Loucy (cell line): Measurements from ENCODE around the gene PEF1.
A peak's percentile ranks its signal among the peaks of the same experiment; 100 is the strongest.

Source experiments
- H2AFZ ChIP-seq: fragments of 200-600 bp; sonication (generic); 2 replicates; pipeline ENCODE4 v1.6.0; 2016; ENCODE audit warnings: antibody characterized with exemption, mild to moderate bottlenecking, low read length, moderate library complexity
- H3F3A ChIP-seq: fragments of 200-600 bp; 2 replicates; pipeline ENCODE4 v1.6.0; 2016; ENCODE audit warnings: antibody characterized with exemption, low read depth, mild to moderate bottlenecking
- H3K27me3 ChIP-seq: fragments of 200-600 bp; sonication (generic); 2 replicates; pipeline ENCODE4 v1.6.1; 2014; ENCODE audit warnings: low read length, mild to moderate bottlenecking; ENCODE audit not compliant: insufficient read depth, poor library complexity, severe bottlenecking
- H3K36me3 ChIP-seq: fragments of 200-600 bp; sonication (generic); 2 replicates; pipeline ENCODE4 v1.6.1; 2016; ENCODE audit warnings: low read length; ENCODE audit not compliant: insufficient read depth
- H3K4me1 ChIP-seq: fragments of 200-600 bp; sonication (generic); 2 replicates; pipeline ENCODE4 v1.5.1; 2014; ENCODE audit warnings: low read length, mild to moderate bottlenecking; ENCODE audit not compliant: insufficient read depth, poor library complexity, severe bottlenecking
- H3K4me2 ChIP-seq: fragments of 200-600 bp; sonication (generic); 2 replicates; pipeline ENCODE4 v1.6.0; 2014; ENCODE audit warnings: antibody characterized with exemption, low read length, low read depth, mild to moderate bottlenecking; ENCODE audit not compliant: poor library complexity, severe bottlenecking
- H3K4me3 ChIP-seq: fragments of 200-600 bp; sonication (generic); 2 replicates; pipeline ENCODE4 v1.5.1; 2014; ENCODE audit warnings: low read length, mild to moderate bottlenecking, mixed read lengths; ENCODE audit not compliant: poor library complexity, severe bottlenecking
- H3K79me2 ChIP-seq: fragments of 200-600 bp; sonication (generic); 2 replicates; pipeline ENCODE4 v1.6.1; 2014; ENCODE audit warnings: low read length; ENCODE audit not compliant: insufficient read depth
- H3K9ac ChIP-seq: fragments of 200-600 bp; sonication (generic); 2 replicates; pipeline ENCODE4 v1.6.0; 2014; ENCODE audit warnings: mild to moderate bottlenecking, low read depth, low read length, moderate library complexity; ENCODE audit not compliant: poor library complexity, severe bottlenecking
- H3K9me2 ChIP-seq: fragments of 200-600 bp; sonication (generic); replicated peaks from 2 replicates; pipeline ENCODE4 v1.6.1; 2016; ENCODE audit warnings: low read depth, low read length, mixed read lengths
- H3K9me3 ChIP-seq: fragments of 200-600 bp; sonication (generic); 2 replicates; pipeline ENCODE4 v1.6.1; 2014; ENCODE audit warnings: mild to moderate bottlenecking, antibody characterized with exemption, low read length, low read depth; ENCODE audit not compliant: insufficient read depth
- H4K20me1 ChIP-seq: fragments of 200-600 bp; sonication (generic); 2 replicates; pipeline ENCODE4 v1.6.0; 2014; ENCODE audit warnings: antibody characterized with exemption, low read length, mild to moderate bottlenecking; ENCODE audit not compliant: insufficient read depth, poor library complexity, severe bottlenecking
- EZH2phosphoT487 ChIP-seq: fragments of 200-600 bp; IDR thresholded peaks from 2 replicates; pipeline ENCODE4 v1.6.1; 2018; ENCODE audit warnings: antibody characterized with exemption, mild to moderate bottlenecking, moderate library complexity, borderline replicate concordance
- TF ChIP-seq, protein P1 (sequence below): fragments of 200-600 bp; sonication (generic); conservative IDR thresholded peaks from 2 replicates; pipeline ENCODE4 v1.5.1; 2014; ENCODE audit warnings: mild to moderate bottlenecking, antibody characterized with exemption, low read length

Gene PEF1

DNA sequence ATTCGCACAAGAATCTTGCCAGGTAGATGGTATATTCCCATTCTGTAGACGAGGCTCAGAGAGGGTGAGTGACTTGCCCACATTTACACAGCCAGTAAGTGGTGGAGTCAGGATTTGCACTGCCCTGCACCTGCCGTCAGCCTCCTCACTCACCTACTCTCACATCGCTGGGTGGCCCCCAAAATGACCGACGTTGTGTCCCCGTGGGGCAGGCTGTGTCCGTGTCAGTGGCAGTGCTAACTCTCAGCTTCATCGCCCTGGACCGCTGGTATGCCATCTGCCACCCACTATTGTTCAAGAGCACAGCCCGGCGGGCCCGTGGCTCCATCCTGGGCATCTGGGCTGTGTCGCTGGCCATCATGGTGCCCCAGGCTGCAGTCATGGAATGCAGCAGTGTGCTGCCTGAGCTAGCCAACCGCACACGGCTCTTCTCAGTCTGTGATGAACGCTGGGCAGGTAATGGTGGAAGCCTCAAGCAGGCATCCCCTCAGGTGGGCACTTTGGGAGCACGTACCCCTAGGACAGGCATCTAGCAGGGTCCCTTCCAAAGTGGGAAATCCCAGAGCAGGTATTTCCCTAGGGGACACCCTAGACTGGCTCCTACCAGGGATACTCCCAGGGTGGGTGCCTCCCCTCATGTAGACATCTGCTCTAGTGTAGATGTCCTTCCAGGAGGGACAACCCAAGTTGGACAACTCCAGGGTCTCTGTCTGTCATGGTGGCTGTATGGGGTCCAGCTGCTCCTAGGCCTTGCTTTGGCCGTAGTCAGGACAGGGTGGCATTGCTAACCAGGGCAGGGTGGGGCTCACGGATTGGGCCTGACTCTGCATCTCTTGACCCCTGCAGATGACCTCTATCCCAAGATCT lies 23.8 kb downstream of the PEF1 start:
- Histone ChIP-seq H3K27me3 (no peaks in the 10 kb centered on the region), H3K9ac (no peak overlapping the region), H3K4me1 (no peaks in the 10 kb centered on the region), H2AFZ (no peak overlapping the region), H3K9me3 (no peaks in the 10 kb centered on the region), H4K20me1 (no peaks in the 10 kb centered on the region), H3F3A (no peaks in the 10 kb centered on the region), H3K4me2 (no peak overlapping the region), H3K36me3 (0 out of 2 replicates have a peak, but pooled peaks cover 5% of the 10 kb centered on the region), H3K79me2 (no peaks in the 10 kb centered on the region), H3K4me3 (no peak overlapping the region), H3K9me2 (no peaks in the 10 kb centered on the region)
- TF ChIP-seq, protein P1, sequence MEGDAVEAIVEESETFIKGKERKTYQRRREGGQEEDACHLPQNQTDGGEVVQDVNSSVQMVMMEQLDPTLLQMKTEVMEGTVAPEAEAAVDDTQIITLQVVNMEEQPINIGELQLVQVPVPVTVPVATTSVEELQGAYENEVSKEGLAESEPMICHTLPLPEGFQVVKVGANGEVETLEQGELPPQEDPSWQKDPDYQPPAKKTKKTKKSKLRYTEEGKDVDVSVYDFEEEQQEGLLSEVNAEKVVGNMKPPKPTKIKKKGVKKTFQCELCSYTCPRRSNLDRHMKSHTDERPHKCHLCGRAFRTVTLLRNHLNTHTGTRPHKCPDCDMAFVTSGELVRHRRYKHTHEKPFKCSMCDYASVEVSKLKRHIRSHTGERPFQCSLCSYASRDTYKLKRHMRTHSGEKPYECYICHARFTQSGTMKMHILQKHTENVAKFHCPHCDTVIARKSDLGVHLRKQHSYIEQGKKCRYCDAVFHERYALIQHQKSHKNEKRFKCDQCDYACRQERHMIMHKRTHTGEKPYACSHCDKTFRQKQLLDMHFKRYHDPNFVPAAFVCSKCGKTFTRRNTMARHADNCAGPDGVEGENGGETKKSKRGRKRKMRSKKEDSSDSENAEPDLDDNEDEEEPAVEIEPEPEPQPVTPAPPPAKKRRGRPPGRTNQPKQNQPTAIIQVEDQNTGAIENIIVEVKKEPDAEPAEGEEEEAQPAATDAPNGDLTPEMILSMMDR, result no peak
- TF ChIP-seq EZH2phosphoT487, result no peak

DNA sequence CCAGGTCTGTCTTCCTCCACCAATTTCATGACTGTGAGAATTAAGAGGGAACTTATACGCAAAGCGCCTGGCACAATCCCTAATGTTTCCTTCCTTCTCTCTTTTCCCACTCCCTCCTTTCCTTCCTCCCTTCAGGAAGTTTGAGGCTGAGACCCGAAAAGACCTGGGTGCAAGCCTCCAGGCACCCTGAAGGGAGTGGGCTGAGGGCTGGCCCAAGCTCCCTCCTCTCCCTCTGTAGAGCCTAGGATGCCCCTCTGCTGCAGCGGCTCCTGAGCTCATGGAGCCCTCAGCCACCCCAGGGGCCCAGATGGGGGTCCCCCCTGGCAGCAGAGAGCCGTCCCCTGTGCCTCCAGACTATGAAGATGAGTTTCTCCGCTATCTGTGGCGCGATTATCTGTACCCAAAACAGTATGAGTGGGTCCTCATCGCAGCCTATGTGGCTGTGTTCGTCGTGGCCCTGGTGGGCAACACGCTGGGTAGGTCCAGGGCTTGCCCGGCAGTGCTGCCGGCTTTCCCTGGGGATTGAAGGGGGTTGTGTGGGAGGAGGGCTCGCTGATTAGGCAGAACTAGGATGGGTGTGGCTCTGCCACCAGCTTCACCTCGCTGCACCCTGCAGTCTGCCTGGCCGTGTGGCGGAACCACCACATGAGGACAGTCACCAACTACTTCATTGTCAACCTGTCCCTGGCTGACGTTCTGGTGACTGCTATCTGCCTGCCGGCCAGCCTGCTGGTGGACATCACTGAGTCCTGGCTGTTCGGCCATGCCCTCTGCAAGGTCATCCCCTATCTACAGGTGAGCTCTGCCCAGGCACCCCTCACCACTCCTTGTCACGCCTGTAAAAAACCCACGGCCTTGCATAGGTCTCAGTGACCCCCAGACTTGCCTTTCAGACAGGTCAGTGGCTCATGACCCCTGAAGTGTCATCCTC lies 25.5 kb downstream of the PEF1 start:
- no peaks in the 10 kb centered on the region for H3K79me2 ChIP-seq
- H3K27me3 ChIP-seq, result no peaks in the 10 kb centered on the region
- H3K4me3 ChIP-seq, result no peak overlapping the region
- H3K4me2 ChIP-seq, result no peak overlapping the region
- no peaks in the 10 kb centered on the region for H3K4me1 ChIP-seq
- no peaks in the 10 kb centered on the region for H3K9me2 ChIP-seq
- no peaks in the 10 kb centered on the region for H3F3A ChIP-seq
- H2AFZ ChIP-seq, result no peak overlapping the region
- no peaks in the 10 kb centered on the region for H3K36me3 ChIP-seq
- no peaks in the 10 kb centered on the region for H4K20me1 ChIP-seq
- no peaks in the 10 kb centered on the region for H3K9me3 ChIP-seq
- no peak for TF ChIP-seq EZH2phosphoT487
- TF ChIP-seq, protein P1, result no peak
- H3K9ac ChIP-seq, result no peak overlapping the region

DNA sequence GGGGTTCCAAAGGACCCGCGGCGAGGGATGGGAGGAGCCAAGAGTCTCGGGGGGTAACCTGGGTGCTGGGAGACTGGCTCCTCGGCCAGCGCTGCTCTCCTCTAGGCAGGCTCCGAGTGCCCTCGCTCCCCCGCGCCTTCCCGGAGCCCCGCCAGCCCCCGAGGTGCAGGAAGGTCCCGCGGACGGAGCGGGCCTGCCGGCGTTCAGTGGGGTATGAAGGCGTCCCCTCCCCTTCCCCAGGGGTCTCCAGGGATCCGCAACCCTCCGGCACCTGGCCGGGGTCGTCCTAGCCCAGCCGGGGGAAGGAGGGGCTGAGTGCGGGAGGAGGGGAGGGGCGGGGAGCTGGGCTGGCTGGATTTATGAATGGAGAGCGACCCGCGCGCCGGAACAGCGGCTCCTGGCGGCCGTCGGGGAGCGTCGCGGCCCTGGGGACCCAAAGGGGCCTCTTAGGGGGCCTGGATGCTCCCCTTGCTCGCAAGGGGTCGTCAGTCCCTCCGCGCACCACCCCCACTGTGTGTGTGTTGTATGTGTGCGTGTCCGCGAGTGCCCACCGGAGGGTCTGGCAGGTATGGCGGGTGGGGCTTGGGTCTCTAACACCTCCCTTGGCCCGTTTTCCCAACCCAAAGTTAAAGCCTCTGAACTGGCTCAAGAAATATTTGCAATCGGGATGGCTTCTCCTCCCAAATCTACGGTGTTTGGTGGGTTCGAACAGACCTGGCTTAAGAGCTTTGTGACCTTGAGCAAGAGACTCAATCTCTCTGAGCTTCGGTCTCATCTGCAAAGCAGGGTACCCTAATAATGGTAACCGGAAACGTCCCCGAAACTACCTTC lies 26.5 kb downstream of the PEF1 start:
- H3K4me3 ChIP-seq, result peak overlapping the region; percentile 62
- no peaks in the 10 kb centered on the region for H3K4me1 ChIP-seq
- H3K9me2 ChIP-seq, result no peaks in the 10 kb centered on the region
- H3F3A ChIP-seq, result no peaks in the 10 kb centered on the region
- peak overlapping the region; percentile 72 for H3K4me2 ChIP-seq
- H3K79me2 ChIP-seq, result no peaks in the 10 kb centered on the region
- no peaks in the 10 kb centered on the region for H4K20me1 ChIP-seq
- H2AFZ ChIP-seq, result 0 out of 2 replicates have a peak overlapping the region, but pooled peaks have one; percentile 12
- H3K36me3 ChIP-seq, result no peaks in the 10 kb centered on the region
- H3K9ac ChIP-seq, result no peak overlapping the region
- TF ChIP-seq, protein P1, result peak; percentile 71
- TF ChIP-seq EZH2phosphoT487, result no peak
- H3K9me3 ChIP-seq, result no peaks in the 10 kb centered on the region
- H3K27me3 ChIP-seq, result no peaks in the 10 kb centered on the region
